ENCODE measurements around the gene ADGRL3.
A peak's percentile ranks its signal among the peaks of the same experiment; 100 is the strongest.

Gene ADGRL3

GRCh38 chr4:61426229-61426628 lies 226.1 kb downstream of the ADGRL3 start:
- DNase-seq (ENCODE audit: low read depth), result no peak

GRCh38 chr4:61427099-61427817 lies 227.1 kb downstream of the ADGRL3 start:
- DNase-seq (ENCODE audit: low read depth), result no peak

- no peak for DNase-seq (ENCODE audit: low read depth)
These were observed 227.8 kb downstream of the ADGRL3 start for GRCh38 chr4:61427818-61428495.

GRCh38 chr4:61428950-61429349 lies 228.8 kb downstream of the ADGRL3 start:
- DNase-seq (ENCODE audit: low read depth), result no peak

GRCh38 chr4:61431131-61431530 lies 231.0 kb downstream of the ADGRL3 start:
- no peak for DNase-seq (ENCODE audit: low read depth)

GRCh38 chr4:61437923-61438322 lies 237.8 kb downstream of the ADGRL3 start:
- DNase-seq (ENCODE audit: low read depth), result no peak

GRCh38 chr4:61440321-61440720 lies 240.2 kb downstream of the ADGRL3 start:
- no peak for DNase-seq (ENCODE audit: low read depth)

DNA sequence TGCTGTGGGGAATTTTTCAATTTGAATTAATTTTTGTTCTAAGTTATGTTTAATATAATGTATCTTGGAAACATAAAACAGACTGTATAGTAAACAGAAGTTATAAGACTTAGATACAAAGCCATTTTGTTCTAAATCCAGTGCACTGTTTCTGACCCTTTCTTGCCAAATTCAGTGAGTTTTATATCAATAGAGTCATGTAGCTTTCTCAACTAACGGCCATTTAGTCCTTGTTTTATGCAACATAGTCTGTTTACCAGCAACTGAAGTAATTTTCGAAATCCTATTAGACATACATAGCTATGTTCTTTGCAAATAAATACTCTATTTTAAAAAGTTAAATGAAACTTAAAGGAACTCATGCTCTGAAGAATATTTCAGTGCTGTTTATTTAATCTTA lies 242.8 kb downstream of the ADGRL3 start:
- DNase-seq (ENCODE audit: low read depth), result no peak

DNA sequence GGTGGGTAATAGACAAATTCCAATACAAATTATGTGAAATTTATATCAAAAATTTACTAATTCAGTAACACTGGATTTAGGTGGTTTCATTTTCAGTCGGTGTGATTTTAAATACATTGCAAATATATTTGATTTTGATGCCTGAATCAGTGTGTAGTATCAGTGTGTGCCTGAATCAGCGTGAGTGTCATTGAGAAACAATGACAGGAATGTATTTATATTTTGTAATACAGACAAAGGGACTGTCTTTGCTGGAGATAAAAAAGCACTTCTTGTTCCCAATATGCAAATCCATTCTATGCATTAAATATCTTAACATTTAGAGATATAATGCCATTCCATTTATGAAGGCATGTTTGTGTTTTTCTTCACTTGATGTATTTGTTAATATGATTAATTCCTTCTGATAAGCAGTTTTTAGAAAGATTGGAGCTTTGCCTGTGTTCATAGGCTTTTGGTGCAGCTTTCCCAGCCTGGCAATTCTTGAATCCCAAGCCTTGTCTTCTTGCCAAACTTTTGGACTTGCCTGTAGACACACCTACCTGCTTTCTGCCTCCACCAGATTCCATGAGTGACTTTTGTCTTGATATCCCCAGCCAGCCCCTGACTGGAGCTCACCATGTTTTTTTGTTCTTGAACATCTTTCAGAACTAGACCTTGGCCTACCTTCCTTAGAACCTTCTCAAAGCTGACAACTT lies 243.8 kb downstream of the ADGRL3 start:
- DNase-seq (ENCODE audit: low read depth), result peak; percentile 69

DNA sequence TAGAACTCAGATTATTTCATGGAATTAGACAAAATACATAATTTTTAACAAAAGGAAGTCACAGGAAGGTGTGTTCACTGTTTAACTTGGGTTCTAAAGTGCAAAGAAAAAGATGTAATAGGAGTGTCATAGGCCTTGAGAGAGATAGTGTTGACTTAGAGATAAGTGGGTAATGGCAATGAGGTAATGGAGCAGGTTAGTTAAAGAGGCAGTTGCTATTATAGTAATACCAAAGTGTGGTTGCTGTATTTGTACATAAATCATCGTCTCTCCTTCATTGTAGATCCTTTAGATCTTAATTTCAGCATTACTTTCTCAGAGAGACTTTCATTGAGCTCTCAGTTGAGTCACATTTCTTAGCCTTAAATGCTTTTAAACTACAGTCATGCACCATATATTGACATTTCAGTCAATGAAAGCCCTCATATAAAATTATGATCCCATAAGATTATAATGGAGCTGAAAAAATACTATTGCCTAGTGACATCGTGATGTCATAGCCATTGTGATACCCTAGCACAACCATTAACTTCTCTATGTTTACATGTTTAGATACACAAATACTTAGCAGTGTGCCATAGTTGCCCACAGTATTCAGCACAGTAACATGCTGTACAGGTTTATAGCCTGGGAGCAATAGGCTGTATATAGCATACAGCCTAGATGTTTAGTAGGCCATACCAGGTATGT lies 245.4 kb downstream of the ADGRL3 start:
- no peak for DNase-seq (ENCODE audit: low read depth)

DNA sequence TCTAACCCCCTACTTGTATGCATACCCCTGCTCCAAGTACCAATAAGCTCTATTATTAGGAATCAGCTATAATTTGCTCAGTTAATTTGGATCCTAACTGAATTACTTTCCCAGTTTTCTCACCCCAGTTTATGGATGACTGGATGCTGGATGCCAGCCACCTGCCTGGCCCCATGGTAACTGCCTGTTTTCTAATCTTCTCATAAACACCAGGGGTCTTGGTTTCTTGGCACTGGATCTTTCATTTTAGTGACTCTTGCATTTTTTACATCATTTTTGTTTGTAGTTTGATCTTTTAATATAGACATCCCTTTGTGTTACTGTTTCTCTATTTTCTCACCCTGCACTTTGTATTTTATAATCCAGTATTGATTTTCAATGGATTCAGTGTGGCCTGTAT lies 246.8 kb downstream of the ADGRL3 start:
- DNase-seq (ENCODE audit: low read depth), result no peak

DNA sequence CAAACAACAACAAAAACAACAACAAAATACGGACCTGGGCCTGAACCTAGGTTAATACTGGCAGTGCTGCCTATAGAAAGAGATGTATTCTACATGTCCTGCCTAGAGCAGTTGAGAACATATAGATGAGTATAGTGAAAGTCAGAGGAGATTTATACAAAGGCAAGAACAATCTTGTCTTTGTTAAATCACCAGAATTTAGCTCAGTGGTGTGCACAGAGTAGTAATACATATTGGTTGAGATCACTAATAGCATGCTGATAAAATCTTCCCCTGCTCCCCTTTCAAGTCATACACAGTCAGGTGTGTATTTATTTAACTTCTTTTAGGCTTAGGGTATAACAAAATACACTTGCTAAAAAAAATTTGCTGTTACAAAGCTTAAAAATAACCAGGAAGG lies 247.8 kb downstream of the ADGRL3 start:
- DNase-seq (ENCODE audit: low read depth), result no peak

DNA sequence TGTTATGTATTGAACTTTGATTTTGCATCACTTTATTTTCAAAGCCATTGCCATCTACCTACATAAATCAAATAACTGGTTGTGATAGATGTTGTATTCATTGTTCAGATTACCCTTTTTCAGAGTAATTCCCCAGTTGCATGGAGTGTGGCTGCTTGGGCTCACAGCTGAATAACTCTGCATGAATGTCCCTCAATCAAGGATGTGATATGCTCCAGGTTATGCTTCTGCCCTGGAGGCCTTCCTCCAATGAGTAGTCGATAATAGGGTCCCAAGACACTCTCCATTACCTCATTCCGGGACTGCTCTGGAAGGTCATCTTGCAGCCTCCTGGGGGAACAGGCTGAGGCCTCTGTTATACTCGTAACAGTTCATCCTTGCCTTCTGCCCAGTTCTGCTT lies 251.8 kb downstream of the ADGRL3 start:
- DNase-seq (ENCODE audit: low read depth), result no peak

GRCh38 chr4:61461956-61462355 lies 261.8 kb downstream of the ADGRL3 start:
- no peak for DNase-seq (ENCODE audit: low read depth)

DNA sequence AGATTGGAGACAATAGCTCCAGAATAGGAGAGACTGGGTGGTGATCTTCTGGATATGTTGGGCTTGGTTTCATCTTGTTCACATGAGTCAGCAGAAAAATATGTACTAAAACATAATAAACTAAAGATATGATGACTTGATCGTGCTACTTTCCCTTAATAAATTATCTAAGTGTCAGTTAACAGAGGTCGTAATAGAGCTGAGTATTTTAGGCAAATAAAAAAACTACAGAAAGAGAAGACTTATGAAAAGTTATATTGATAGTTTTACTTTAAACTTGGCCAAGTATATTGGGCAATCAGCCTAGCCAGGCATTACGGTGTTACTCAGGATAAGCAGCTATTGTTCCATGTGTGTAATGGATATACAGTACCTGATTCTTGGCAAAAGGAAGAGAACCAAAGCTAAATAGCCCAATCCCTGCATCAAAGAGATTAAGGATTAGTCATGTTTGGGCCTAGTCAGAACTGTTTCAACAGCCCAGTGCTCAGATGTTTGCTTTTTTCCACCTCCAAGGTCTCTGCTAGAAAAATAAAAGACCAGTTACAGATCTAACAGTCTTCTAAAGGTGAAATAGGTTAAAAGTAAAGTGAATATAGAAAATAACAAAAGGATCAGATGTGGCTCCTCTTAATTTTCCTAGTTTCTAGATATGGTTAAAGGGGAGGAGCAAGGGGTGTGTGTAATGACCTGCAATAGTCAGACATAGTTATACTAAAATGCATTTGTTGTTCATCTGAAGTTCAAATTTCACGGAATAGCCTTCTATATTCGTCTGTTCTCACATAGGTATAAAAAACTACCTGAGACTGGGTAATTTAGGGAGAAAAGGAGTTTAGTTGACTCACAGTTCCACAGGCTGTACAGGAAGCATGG lies 262.6 kb downstream of the ADGRL3 start:
- no peak for DNase-seq (ENCODE audit: low read depth)

DNA sequence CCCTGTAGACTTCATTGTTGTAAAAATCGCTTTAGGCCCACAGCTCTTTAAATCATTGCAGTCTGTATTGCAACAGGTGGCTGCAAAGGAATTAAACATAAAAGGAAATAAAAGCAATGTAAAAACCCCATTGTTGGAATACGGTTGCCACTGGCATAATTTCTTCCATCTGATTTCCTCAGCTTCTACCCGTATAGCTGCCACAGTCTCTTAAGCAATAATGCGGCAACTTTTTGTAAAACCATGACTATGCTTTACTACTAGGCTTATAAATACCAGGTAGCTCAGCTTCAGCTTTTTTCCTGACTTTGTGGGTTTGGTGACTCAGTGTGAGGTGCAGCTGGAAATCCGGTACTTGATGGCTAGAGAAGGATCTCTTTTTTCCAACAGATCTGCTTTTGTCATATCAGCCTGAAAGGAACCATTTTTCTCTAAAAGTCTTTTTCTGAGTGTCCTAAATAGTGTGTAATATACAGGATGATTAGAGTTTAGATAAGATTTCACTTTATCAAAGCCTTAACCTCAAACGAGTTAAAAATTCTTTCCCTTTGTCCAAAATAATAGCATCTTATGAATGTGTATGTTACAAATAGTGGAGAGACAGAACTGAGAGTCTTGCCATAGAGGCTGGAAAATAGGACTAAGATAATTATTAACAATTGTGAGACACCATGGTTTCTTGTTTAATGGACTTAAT lies 268.0 kb downstream of the ADGRL3 start:
- DNase-seq (ENCODE audit: low read depth), result no peak

- DNase-seq (ENCODE audit: low read depth), result no peak
These were observed 273.2 kb downstream of the ADGRL3 start for GRCh38 chr4:61473306-61473705.

GRCh38 chr4:61478340-61478739 lies 278.2 kb downstream of the ADGRL3 start:
- no peak for DNase-seq (ENCODE audit: low read depth)

DNA sequence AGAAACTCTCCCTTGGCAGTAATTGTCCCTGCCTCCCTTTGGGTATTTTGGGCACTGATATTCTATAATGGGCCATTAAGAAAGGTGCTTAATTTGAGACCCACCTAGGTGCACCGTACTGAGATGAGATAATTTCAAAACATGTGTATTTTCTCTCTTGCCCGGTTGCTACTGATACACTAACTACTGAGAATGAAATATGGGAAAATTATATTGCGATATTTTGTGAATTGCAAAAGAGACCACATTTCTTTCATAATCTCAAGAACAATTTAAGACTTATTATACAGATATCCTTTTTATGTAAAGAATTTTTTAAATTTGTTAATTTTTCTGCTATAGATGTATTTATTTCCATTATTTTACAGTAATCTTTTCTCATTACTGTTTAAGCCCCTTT lies 284.9 kb downstream of the ADGRL3 start:
- DNase-seq (ENCODE audit: low read depth), result no peak

- DNase-seq (ENCODE audit: low read depth), result no peak
These were observed 289.8 kb downstream of the ADGRL3 start for GRCh38 chr4:61489927-61490326.

- no peak for DNase-seq (ENCODE audit: low read depth)
These were observed 292.9 kb downstream of the ADGRL3 start for GRCh38 chr4:61493041-61493440.
